Astrocyte (in vitro differentiated cells and primary cell): ENCODE measurements around the gene NRG2.

Experiments
- CTCF ChIP-seq: IDR thresholded peaks from 2 replicates; pipeline ENCODE4 v1.5.1; 2011; ENCODE audit warnings: low read depth, mild to moderate bottlenecking, inconsistent platforms, low read length, moderate library complexity; ENCODE audit not compliant: insufficient read depth
- EZH2 ChIP-seq: IDR thresholded peaks from 2 replicates; pipeline ENCODE4 v1.6.1; 2012; ENCODE audit warnings: mild to moderate bottlenecking, low read length, inconsistent platforms; ENCODE audit not compliant: insufficient read depth

GRCh38 chr5:139885857-139886208, 157.3 kb downstream of the NRG2 start:
- TF ChIP-seq CTCF, result no peak
- TF ChIP-seq EZH2, result no peak
